VCaP (cell line): ENCODE results near the gene DSPP.
"Not testable (repeated sequence)": the region's sequence is repeated elsewhere in the genome, so short reads cannot be mapped to it uniquely, and the experiment has no call there.

Experiments
- H3K27ac ChIP-seq: fragments of 450-650 bp; 2 replicates; pipeline ENCODE4 v1.5.1; 2017
- TF ChIP-seq, protein P1 (sequence below): fragments of 450-650 bp; conservative IDR thresholded peaks from 2 replicates; pipeline ENCODE4 v1.5.1; 2017; ENCODE audit warnings: mild to moderate bottlenecking, moderate library complexity

The DSPP gene

DNA sequence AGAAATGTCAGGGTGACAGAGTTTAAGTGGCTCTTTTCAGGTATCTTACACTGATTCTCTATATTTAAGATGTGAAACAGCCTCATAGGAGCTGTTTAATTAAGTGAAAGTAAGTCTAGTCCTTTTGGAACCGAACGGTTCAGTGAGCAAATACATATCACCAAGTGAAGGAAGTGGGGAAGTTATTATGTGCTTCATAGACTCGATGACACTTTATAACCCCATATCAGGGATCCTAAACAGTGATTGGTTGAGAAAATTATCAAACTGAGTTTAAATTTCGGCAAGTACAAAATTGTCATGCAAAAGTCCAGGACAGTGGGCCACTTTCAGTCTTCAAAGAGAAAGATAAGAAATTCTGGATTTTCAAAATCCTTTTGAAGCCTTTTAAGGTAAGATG lies at the start of gene DSPP:
DSPP (plus strand) TSS at position 301 of the 400 bp plus-strand sequence. CDS start 2,380 bp downstream, outside the sequence.
- no peak within 1 kb of the TSS for H3K27ac ChIP-seq
- TF ChIP-seq, protein P1, sequence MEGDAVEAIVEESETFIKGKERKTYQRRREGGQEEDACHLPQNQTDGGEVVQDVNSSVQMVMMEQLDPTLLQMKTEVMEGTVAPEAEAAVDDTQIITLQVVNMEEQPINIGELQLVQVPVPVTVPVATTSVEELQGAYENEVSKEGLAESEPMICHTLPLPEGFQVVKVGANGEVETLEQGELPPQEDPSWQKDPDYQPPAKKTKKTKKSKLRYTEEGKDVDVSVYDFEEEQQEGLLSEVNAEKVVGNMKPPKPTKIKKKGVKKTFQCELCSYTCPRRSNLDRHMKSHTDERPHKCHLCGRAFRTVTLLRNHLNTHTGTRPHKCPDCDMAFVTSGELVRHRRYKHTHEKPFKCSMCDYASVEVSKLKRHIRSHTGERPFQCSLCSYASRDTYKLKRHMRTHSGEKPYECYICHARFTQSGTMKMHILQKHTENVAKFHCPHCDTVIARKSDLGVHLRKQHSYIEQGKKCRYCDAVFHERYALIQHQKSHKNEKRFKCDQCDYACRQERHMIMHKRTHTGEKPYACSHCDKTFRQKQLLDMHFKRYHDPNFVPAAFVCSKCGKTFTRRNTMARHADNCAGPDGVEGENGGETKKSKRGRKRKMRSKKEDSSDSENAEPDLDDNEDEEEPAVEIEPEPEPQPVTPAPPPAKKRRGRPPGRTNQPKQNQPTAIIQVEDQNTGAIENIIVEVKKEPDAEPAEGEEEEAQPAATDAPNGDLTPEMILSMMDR = no peak

DNA sequence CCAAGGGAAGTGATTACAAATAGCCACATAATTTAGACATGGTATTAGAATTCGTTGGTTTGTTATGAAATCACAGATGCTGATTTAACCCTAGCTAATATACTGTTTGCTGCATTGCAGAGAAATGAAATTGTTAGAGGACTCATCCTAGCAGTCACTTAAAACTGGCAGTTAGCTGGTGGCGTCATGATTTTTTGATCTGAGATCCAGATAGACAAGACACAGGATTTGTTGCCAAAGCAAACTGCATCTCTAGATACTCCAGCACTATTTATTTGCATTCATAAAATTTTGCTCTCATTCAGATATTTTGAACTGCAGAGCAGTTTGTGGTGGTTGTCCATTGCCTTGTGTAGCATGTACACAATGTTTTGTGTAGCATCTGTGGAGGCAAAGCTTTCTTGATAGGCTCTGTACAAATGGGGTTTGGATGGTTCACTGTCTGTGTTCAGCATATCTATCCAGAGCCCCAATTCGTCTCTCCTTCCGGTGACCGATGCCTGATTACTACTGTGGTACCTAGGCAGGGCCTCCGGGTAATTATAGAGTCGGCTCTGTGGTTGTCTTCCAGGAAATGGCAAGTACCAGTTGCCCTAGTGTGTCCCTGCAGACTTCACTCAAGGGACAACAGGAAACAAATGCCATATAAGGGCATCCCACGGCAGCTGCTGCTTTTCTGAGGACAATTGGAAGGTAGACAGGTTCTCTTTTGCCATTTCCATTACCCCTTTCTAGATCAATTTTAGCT lies 49.1 kb upstream of the DSPP start:
- TF ChIP-seq, protein P1 = no peak
- peak overlapping the region; percentile 65 for H3K27ac ChIP-seq

DNA sequence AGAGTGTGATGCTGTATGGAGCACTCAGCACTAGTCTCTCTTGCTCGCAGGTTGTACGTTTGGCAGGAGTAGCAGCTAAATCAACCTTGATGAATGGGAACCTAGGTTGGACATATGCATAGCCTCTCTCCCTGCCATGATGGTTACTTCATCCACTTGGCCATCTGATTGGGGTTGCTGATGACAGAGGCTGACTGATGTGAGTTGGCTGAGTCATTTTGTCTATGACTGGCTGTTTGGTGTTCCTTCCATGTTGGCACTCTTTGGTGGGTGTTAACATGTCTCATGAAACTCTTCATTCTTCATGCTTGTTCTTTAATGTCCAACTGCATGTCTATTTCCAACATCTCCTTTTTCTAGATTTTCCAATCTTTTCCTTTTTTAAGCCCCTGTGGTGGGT lies 47.5 kb upstream of the DSPP start:
- peak overlapping the region; percentile 65; the same call in 1 of the 2 replicates for H3K27ac ChIP-seq
- TF ChIP-seq, protein P1 = no peak

DNA sequence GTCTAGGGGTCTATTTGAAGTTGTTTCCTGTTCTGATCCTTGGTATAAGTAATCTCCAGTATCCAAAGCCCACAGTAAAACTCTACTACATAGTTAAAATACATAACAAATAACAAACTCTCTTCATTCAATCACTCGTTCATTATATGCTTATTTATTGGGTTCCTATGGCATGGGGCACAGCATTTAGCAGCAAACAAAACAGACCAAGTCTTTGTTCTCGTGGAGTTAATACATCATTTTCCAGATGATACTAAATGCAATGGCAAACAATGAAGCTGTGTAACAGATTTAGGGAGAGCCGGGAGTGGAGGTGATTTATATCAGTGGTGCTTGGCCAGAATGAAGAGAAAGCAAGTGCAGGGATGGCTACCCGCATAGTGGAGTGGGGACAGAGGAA lies 42.6 kb upstream of the DSPP start:
- TF ChIP-seq, protein P1 = no peak
- H3K27ac ChIP-seq = peak overlapping the region; percentile 62

DNA sequence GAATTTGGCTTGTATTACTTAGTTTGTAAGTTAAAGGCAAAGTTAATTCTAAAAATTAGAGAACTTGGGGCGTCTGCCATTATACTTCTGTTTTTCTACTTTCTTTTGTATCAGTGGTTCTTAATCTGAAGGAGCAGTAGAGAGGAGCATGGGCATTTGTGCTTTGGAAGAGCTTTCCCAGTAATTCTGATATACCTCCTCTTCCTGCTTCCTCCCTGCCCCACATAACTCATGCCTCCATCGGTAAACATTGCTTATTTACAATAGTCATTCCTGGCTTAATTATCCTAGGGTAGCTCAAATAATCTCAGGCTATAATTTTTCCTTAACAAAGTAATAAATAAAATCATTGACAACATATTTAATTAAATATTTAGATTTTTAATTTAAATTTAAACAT lies 42.1 kb upstream of the DSPP start:
- TF ChIP-seq, protein P1 = no peak
- peak overlapping the region; percentile 62 for H3K27ac ChIP-seq

DNA sequence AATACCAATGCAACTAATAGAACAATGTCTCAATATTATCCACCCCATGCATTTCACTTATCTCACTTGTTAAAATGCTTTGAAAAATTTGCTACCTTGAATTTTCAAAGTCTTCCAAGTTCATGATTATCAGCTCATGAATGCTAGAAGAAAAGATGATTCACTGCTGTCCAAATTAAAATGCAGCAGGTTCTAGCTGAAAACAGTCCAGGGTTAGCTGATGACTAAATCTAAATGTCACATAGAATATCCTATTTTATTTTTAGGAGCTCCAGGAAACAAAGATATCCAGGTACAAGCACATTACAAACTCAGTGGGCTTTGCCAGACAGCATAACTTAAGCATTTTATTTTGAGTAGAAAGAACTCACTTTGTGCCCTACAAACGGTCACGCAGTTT lies 41.1 kb upstream of the DSPP start:
- TF ChIP-seq, protein P1 = no peak

DNA sequence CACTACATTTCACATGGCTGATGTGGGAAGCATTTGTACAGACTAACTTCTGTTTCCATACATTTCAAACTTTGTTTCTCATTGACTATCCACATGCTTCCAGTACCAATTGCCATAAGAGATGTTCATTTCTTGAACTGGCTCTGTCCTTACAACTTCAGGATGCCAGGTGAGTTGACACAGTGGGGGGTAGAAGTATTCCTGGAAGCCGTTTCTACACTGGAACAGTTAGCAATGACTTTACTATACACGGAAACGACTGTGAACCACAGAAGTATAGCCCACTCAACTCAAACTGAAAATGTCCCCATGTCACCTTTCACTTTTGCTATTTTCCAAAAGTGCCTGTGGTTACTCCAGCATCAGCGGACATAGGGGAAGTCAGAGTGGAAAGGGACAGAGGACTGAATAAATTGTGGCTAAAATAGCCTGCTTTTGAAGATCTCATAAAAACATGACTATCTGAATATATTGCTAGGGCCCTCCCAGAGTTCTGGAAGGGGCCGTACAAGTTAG lies 38.0 kb upstream of the DSPP start:
- no peak overlapping the region for H3K27ac ChIP-seq
- TF ChIP-seq, protein P1 = no peak

More for the DNA sequence above, 41.1 kb upstream of the DSPP start:
- H3K27ac ChIP-seq = peak overlapping the region; percentile 62

DNA sequence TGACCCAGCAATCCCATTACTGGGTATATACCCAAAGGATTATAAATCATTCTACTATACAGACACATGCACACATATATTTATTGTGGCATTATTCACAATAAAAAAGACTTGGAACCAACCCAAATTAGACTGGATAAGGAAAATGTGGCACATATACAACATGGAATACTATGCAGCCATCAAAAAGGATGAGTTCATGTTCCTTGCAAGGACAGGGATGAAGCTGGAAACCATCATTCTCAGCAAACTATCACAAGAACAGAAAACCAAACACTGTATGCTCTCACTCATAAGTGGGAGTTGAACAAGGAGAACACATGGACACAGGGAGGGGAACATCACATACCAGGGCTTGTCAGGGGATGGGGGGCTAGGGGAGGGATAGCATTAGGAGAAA lies 34.0 kb upstream of the DSPP start:
- H3K27ac ChIP-seq = not testable (repeated sequence)
